OCI-LY1 (cell line): Measurements from ENCODE around the gene CYP4F11.

Experiments
- CTCF ChIP-seq: fragments of 200-600 bp; sonication (generic), shearing (Covaris generic); IDR thresholded peaks from 2 replicates; pipeline ENCODE4 v1.5.1; 2017; ENCODE audit warnings: mild to moderate bottlenecking, antibody characterized with exemption, low read length, moderate library complexity, mixed read lengths
- EZH2 ChIP-seq: fragments of 200-600 bp; sonication (generic), shearing (Covaris generic); IDR thresholded peaks from 2 replicates; pipeline ENCODE4 v1.8.0; 2017; ENCODE audit warnings: borderline replicate concordance, mixed run types, mild to moderate bottlenecking, antibody characterized with exemption, low read length, moderate library complexity, mixed read lengths

GRCh38 chr19:15935167-15935702, 906 bp upstream of the CYP4F11 start:
- TF ChIP-seq CTCF (no peak), EZH2 (no peak)
